Thyroid gland (tissue), 4 donors: Measurements from ENCODE around the gene HPD.

Experiments
- CTCF ChIP-seq, 6 experiments: fragments of 200-600 bp in 3 of 6; fragments of 450-650 bp in 3 of 6; sonication (generic) in 3 of 6; IDR thresholded peaks; one replicate each; pipeline ENCODE4 v1.5.1; 2016 to 2019; ENCODE audit warnings: antibody characterized with exemption in 6 of 6, mild to moderate bottlenecking in 2 of 6, inconsistent platforms in 1 of 6, moderate library complexity in 1 of 6
- POLR2A ChIP-seq, 2 donors: fragments of 450-650 bp; IDR thresholded peaks; one replicate each; pipeline ENCODE4 v1.6.1; 2017; ENCODE audit warnings: antibody characterized with exemption in 2 of 2, mild to moderate bottlenecking in 2 of 2, moderate library complexity in 1 of 2

DNA sequence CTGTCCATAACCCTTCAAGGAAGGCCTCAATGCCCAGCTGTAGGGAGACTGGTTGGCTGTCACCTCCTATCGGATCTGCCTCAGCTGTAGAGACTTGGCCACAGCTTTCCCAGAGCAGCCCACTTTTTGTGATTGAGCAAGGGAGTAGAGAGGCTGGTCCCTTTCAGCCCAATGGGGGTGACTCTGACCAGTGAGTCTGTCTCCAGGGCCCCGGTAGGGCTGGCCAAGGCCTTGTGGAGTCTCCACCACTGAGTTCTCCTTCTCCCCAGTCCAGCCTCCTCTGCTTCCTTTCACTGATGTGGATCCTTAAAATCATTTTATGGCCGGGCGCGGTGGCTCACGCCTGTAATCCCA, 14.5 kb upstream of the HPD start:
- no peak for TF ChIP-seq CTCF (IDR thresholded peaks at IDR 0.05)
- no peak for TF ChIP-seq POLR2A (IDR thresholded peaks at IDR 0.05)
